Keratinocyte (primary cell): ENCODE data around the gene SYTL2.

ENCODE experiments used
- EZH2 ChIP-seq: IDR thresholded peaks from one replicate; pipeline ENCODE4 v1.6.1; 2012; ENCODE audit warnings: inconsistent platforms, mild to moderate bottlenecking, low read length, moderate library complexity
- TF ChIP-seq, protein P1 (sequence below), 3 experiments: IDR thresholded peaks in 1 of 3; conservative IDR thresholded peaks in 1 of 3; optimal IDR thresholded peaks in 1 of 3; 2 replicates in 2 of 3; 3 replicates in 1 of 3; pipeline versions ENCODE3 to v1.5.1; 2011; ENCODE audit warnings: low read length in 3 of 3, mild to moderate bottlenecking in 3 of 3, moderate library complexity in 2 of 3, control low read depth in 1 of 3, inconsistent platforms in 1 of 3; ENCODE audit not compliant: insufficient read depth in 2 of 3; ENCODE audit errors: extremely low read depth in 1 of 3

DNA sequence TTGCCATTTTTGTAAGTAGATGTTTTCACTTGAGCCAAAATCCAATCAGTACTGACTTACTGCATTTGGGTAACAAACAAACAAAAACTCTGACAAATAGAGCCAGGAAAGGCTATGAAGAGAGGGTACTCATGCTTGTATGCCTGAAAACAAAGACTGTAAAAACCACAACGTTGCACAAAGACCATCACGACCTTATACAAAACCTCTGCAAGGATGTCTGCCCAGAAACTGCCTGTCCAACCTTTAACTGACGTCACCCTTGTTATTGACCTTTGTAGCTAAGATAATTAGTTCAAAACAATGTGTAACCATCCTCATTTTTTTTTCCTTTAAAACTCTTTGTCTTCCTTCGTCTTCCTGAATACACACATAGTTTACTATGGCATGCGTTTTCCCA lies 145.2 kb downstream of the SYTL2 start:
- no peak for TF ChIP-seq EZH2
- TF ChIP-seq, protein P1, sequence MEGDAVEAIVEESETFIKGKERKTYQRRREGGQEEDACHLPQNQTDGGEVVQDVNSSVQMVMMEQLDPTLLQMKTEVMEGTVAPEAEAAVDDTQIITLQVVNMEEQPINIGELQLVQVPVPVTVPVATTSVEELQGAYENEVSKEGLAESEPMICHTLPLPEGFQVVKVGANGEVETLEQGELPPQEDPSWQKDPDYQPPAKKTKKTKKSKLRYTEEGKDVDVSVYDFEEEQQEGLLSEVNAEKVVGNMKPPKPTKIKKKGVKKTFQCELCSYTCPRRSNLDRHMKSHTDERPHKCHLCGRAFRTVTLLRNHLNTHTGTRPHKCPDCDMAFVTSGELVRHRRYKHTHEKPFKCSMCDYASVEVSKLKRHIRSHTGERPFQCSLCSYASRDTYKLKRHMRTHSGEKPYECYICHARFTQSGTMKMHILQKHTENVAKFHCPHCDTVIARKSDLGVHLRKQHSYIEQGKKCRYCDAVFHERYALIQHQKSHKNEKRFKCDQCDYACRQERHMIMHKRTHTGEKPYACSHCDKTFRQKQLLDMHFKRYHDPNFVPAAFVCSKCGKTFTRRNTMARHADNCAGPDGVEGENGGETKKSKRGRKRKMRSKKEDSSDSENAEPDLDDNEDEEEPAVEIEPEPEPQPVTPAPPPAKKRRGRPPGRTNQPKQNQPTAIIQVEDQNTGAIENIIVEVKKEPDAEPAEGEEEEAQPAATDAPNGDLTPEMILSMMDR (optimal IDR thresholded peaks at IDR 0.05 in 1 of 3, IDR thresholded peaks at IDR 0.05 in 1 of 3, conservative IDR thresholded peaks at IDR 0.05 in 1 of 3; ENCODE audit: extremely low read depth in 1 of 3, insufficient read depth in 2 of 3, low read length in 3 of 3): no peak
